Measurements from ENCODE around the gene ANKRD44. TPM values are rescaled to one million over a fixed set of nuclear protein-coding genes. Genes with fewer than 3 reads are reported as not detected.

ANKRD44 gene
- total and polyA plus RNA-seq, 12 donors = 1.1 to 20.1 (median 6.9) TPM

DNA sequence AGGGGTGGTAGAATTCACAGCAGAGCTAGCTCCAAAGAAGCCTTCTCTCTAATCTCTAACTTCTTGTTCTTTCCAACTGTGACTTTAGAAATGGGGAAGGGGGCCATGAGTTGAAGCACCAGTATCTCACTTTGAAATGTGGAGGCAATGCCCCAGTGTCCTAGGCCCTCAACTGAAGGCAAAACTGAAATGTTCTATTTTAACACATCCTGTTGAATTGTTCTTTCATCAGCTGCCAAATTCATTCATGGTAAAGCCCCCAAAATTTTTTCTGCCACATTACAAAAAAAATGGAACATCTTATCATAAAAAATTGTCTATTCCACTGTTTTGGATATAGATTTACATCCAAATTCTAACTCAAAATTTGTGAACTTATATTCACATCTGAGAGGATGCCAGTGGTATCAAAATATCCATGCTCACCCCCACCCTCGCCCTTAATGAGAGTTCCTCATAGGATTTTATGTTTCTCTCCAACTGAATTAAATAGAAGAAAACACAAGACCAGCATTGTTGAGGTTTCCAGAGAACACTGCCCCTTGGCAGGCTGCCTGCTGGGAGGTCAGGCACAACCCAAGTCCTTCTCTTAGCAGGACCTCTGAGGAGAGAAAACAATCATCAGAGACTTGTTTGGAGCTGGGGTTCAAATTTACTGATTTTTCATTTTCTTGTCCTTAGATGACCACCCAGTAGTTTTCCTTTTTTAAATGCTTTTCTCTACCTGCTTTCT lies 236.7 kb downstream of the ANKRD44 start:
- Histone ChIP-seq H3K36me3 (peaks cover 0 to 43% (median 0%) of the 10 kb centered on the region in 9 donors), H3K27ac (peak overlapping the region in 3 of 10 donors; percentile 10 to 37 (median 23)), H3K4me3 (no peak overlapping the region), H3K4me1 (peaks cover 0 to 23% (median 9%) of the 10 kb centered on the region in 9 donors), H3K27me3 (no peaks in the 10 kb centered on the region), H3K9me3 (no peaks in the 10 kb centered on the region)
- 56 to 58% methylated on average over 1 of the region's 1 CpG for WGBS, 2 donors
- ATAC-seq = peak in 5 of 8 donors; percentile 26 to 77 (median 55)
- intact Hi-C loops (cut with DNase I) = no loop called here
- DNase-seq = peak; percentile 54 to 77
- TF ChIP-seq, protein P1, sequence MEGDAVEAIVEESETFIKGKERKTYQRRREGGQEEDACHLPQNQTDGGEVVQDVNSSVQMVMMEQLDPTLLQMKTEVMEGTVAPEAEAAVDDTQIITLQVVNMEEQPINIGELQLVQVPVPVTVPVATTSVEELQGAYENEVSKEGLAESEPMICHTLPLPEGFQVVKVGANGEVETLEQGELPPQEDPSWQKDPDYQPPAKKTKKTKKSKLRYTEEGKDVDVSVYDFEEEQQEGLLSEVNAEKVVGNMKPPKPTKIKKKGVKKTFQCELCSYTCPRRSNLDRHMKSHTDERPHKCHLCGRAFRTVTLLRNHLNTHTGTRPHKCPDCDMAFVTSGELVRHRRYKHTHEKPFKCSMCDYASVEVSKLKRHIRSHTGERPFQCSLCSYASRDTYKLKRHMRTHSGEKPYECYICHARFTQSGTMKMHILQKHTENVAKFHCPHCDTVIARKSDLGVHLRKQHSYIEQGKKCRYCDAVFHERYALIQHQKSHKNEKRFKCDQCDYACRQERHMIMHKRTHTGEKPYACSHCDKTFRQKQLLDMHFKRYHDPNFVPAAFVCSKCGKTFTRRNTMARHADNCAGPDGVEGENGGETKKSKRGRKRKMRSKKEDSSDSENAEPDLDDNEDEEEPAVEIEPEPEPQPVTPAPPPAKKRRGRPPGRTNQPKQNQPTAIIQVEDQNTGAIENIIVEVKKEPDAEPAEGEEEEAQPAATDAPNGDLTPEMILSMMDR (IDR thresholded peaks at IDR 0.05) = no peak

DNA sequence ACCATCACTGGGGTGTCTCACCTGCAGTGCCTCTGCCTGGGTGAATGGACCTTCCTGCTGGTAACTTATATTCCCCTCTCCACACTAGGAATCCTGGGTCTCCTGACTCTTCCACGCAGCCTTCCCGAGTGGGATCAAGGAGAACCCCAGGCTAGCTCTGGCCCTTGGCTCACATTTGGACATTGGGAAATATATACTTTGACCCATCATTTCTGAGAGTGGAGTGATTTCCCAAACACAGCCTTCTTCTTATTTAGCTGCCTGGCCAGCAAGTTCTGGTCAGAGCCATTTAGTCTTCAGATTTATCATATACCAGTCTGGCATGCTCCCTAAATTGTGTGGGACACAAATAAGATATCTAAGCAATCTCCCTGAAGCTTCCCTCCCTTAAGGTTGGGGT lies 237.3 kb downstream of the ANKRD44 start:
- no peak overlapping the region for H3K27ac ChIP-seq

DNA sequence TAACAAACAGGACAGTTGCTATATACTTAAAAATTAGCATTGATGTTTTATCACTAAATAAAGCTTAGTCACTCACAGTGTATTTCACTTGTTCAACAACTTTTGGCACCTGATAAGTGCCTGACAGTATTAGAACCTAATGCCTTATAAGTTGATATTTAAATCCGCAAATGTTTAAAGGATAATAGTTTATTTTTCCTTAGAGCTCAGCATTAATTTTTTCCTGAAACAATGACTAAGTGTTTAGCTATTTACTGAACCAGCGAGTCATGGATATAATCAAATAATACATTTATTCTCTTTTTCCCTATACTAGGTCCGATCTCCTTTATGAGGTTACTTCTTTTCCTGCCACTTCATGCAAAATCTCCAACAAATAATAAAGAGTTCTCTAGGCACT lies 238.0 kb downstream of the ANKRD44 start:
- Histone ChIP-seq H3K36me3 (peaks cover 0 to 31% (median 0%) of the 10 kb centered on the region in 9 donors), H3K4me1 (peaks cover 0 to 19% (median 9%) of the 10 kb centered on the region in 9 donors), H3K4me3 (no peak overlapping the region), H3K27me3 (no peaks in the 10 kb centered on the region), H3K9me3 (no peaks in the 10 kb centered on the region), H3K27ac (no peak overlapping the region)
- WGBS, 2 donors = 95 to 97% methylated on average over 3 of the region's 3 CpGs
- intact Hi-C loops (cut with DNase I) = no loop called here
- no peak for ATAC-seq
- DNase-seq = no peak
- TF ChIP-seq, protein P1 (IDR thresholded peaks at IDR 0.05) = no peak

More for the DNA sequence above, 237.3 kb downstream of the ANKRD44 start:
- Histone ChIP-seq H3K27me3 (no peaks in the 10 kb centered on the region), H3K4me1 (peaks cover 0 to 23% (median 9%) of the 10 kb centered on the region in 9 donors), H3K4me3 (no peak overlapping the region), H3K9me3 (no peaks in the 10 kb centered on the region), H3K36me3 (peaks cover 0 to 37% (median 0%) of the 10 kb centered on the region in 9 donors)
- 74 to 93% methylated on average over 2 of the region's 2 CpGs for WGBS, 2 donors
- DNase-seq (no peak), ATAC-seq (no peak)
- intact Hi-C loops (cut with DNase I) = no loop called here
- TF ChIP-seq, protein P1 (IDR thresholded peaks at IDR 0.05) = no peak

DNA sequence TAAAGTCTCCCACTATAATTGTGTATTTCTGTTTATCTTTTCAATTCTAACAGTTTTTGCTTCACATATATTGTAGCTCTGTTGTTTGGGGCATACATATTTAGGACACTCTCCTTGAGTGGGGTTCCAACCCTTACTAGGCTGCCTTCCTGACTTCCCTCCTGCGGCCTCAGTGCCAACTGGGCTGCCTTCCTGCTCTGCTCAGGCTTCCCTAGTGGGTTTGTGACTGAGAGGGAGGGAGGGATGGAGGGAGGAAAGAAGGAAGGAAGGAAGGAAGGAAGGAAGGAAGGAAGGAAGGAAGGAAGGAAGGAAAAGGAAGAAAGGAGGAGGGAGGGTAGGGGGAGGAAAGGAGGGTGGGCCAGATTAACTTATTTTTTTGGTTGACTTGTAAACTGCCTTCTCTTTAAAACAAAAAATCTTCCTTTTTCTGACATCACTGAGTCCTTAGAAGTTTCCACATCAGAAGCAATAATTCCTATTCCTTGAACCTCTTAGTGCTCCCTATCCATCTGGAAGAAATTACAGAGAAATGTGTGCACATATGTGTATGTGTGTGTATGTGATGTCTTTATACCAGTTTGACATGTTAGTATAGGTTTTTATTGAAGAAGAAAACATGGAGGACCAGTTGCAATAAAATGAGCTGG lies 238.7 kb downstream of the ANKRD44 start:
- Histone ChIP-seq H3K9me3 (no peaks in the 10 kb centered on the region), H3K36me3 (peaks cover 0 to 24% (median 0%) of the 10 kb centered on the region in 9 donors), H3K27me3 (no peaks in the 10 kb centered on the region), H3K27ac (peak overlapping the region in 2 of 10 donors; percentile 0 to 31), H3K4me3 (no peak overlapping the region), H3K4me1 (peaks cover 0 to 14% (median 9%) of the 10 kb centered on the region in 9 donors)
- intact Hi-C loops (cut with DNase I) = no loop called here
- TF ChIP-seq, protein P1 (IDR thresholded peaks at IDR 0.05) = no peak
- DNase-seq (peak in 1 of 2 donors; percentile 13), ATAC-seq (no peak)
- WGBS, 2 donors = 67 to 89% methylated on average over 1 of the region's 1 CpG
